AG10803 (cell line): ENCODE results near the gene CYFIP1.

ENCODE experiments used
- DNase-seq: peaks from one replicate; pipeline ENCODE4 v3.0.0; 2010; ENCODE audit warnings: low read depth
- H3K4me3 ChIP-seq: 2 replicates; pipeline ENCODE4 v1.5.1; 2011; ENCODE audit warnings: mild to moderate bottlenecking, low read length, control low read depth
- TF ChIP-seq, protein P1 (sequence below): conservative IDR thresholded peaks from 2 replicates; pipeline ENCODE4 v1.5.1; 2011; ENCODE audit warnings: mild to moderate bottlenecking, low read length, control low read depth, inconsistent platforms

CYFIP1 gene

DNA sequence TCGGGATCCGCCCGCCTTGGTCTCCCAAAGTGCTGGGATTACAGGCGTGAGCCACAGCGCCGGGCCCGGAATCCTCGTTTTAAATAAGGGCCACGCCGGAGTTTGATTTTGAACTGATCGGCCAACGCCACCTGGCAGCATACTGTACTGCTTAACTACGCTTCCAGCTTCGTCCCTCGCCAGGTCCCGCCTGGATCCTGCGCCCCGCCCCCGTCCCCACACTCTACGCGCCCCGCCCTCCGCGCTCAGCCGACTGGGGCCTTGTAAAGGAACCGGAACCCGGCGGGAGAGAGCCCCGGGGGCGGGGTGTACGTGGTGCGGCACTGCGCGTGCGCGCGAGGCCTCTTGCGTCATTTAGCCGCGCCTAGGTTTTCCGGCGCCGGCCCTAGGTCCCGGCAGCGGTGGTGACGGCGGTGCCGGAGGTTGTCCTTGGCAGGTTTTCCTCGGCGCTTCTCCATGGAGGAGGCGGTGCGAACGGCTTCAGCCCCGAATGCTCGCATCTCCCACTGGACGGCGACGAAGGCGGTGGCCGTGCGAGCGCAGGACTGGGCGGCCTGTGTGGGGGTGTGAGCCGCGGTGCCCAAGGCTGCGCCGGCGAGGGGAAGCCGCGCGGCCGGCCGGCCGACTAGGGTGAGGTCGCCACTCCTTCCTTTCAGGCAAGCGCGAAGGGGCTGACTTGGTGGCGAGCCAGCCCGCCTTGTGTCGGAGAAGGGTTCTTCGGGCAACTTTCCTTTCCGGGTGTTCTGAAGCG lies 141.7 kb downstream of the CYFIP1 start, which contains the start of gene NIPA2:
NIPA2 (plus strand) TSS at position 375 of the 751 bp plus-strand sequence. CDS start 13,066 bp downstream, outside the sequence.
- TF ChIP-seq, protein P1, sequence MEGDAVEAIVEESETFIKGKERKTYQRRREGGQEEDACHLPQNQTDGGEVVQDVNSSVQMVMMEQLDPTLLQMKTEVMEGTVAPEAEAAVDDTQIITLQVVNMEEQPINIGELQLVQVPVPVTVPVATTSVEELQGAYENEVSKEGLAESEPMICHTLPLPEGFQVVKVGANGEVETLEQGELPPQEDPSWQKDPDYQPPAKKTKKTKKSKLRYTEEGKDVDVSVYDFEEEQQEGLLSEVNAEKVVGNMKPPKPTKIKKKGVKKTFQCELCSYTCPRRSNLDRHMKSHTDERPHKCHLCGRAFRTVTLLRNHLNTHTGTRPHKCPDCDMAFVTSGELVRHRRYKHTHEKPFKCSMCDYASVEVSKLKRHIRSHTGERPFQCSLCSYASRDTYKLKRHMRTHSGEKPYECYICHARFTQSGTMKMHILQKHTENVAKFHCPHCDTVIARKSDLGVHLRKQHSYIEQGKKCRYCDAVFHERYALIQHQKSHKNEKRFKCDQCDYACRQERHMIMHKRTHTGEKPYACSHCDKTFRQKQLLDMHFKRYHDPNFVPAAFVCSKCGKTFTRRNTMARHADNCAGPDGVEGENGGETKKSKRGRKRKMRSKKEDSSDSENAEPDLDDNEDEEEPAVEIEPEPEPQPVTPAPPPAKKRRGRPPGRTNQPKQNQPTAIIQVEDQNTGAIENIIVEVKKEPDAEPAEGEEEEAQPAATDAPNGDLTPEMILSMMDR: 0 out of 2 replicates have a peak, but pooled peaks have one; percentile 3
- peak within 1 kb of the TSS; percentile 92 for H3K4me3 ChIP-seq

DNA sequence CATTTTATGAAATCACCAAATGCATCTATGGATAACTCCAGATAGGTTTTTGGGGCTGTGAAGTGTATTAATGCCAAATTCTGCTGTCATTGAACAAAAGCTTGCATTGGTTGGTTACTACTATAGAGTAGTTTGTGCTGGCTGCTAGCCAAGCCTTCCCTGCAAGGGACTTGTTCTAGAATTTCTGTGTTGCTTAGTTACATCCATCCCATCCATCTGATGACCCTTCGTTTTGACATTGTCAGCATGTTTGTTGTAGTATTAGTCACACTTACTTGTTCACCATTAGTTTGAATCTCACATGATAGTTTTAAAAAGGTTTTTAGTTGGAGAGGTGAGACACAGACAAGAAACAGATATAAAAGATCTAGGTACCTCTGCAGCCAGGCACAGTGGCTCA lies 148.7 kb downstream of the CYFIP1 start:
- no peak for DNase-seq
- H3K4me3 ChIP-seq: no peak overlapping the region
- TF ChIP-seq, protein P1: no peak

More for the DNA sequence above, 141.7 kb downstream of the CYFIP1 start, which contains the start of gene NIPA2:
- DNase-seq: peak; percentile 97

DNA sequence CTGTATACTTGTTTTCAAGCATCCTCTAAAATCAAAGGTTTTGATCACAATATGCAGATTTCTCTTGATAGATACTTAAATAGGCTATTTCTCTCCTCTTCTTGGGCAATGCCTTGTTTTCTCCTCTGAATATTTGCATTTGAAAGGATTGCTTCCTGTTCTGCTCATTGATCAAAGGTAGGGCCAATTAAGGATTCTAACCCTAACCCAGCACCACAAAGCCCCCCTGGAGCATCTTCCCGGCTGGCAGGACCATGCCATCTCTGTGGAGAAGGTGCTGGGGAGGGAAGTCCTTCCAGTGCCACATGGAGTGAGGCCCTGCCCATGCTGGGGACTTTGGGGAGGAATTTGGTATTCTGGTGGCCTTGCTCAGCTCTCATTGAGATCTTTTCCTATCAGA lies 153.0 kb downstream of the CYFIP1 start:
- TF ChIP-seq, protein P1: no peak
- DNase-seq: no peak
- H3K4me3 ChIP-seq: no peak overlapping the region

DNA sequence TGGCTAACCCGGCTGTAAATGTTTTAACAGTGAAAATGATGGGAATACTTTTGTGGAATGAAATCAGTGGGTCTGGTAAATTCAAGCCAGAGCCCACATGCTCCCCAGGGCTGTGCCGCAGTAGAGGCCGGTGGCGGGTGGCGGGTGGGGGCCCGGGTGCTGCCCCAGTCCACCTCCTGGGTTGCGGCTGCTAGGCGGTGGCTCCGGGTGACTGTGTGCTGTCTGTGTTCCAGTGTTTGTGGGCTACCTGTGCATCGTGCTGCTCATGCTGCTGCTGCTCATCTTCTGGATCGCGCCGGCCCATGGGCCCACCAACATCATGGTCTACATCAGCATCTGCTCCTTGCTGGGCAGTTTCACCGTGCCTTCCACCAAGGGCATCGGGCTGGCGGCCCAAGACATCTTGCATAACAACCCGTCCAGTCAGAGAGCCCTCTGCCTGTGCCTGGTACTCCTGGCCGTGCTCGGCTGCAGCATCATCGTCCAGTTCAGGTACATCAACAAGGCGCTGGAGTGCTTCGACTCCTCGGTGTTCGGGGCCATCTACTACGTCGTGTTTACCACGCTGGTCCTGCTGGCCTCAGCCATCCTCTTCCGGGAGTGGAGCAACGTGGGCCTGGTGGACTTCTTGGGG lies 156.6 kb downstream of the CYFIP1 start:
- no peak overlapping the region for H3K4me3 ChIP-seq
- TF ChIP-seq, protein P1: no peak
- no peak for DNase-seq

DNA sequence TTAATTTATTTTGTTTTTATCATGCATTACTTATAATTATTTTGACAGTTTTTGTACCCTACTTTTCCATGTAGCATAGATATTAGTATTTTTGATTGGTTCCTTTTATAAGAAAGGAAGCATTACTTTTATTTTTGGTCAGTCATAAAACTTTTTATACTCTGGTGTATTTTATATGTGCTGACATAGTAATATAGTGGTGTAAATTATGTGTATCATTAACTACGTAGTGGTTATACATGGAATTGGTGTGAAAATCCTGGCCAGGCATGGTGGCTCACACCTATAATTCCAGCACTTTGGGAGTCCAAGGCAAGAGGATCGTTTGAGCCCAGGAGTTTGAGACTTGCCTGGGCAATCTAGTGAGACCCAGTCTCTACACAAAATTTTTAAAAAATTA lies 160.5 kb downstream of the CYFIP1 start:
- no peak overlapping the region for H3K4me3 ChIP-seq
- TF ChIP-seq, protein P1: no peak
- no peak for DNase-seq
